Testis (tissue), 3 donors: ENCODE measurements around the gene KRTAP19-4. TPM values are rescaled to one million over a fixed set of nuclear protein-coding genes. Genes with fewer than 3 reads are reported as not detected.

Experiments
- DNase-seq: peaks from one replicate; pipeline ENCODE4 v3.0.0-alpha.2; 2019
- H3K27ac ChIP-seq, 2 donors: fragments of 200-600 bp; sonication (generic); one replicate each; pipeline ENCODE4 v1.5.1; 2019
- H3K27me3 ChIP-seq: fragments of 200-600 bp; sonication (generic); one replicate; pipeline ENCODE4 v1.5.1; 2019
- H3K36me3 ChIP-seq: fragments of 200-600 bp; sonication (generic); one replicate; pipeline ENCODE4 v1.5.1; 2017; ENCODE audit warnings: low read depth; ENCODE audit errors: missing control alignments
- H3K4me1 ChIP-seq: fragments of 200-600 bp; sonication (generic); one replicate; pipeline ENCODE4 v1.5.1; 2019
- H3K4me3 ChIP-seq, 2 donors: fragments of 200-600 bp; sonication (generic); one replicate each; pipeline ENCODE4 v1.5.1; 2017 to 2019
- H3K9me3 ChIP-seq: fragments of 200-600 bp; sonication (generic); one replicate; pipeline ENCODE4 v1.5.1; 2017
- POLR2A ChIP-seq: fragments of 450-650 bp; IDR thresholded peaks from one replicate; pipeline ENCODE4 v1.6.1; 2017; ENCODE audit warnings: antibody characterized with exemption, mild to moderate bottlenecking, moderate library complexity
- WGBS, 2 donors: methylation state at CpG; one replicate each; pipeline ENCODE4 v1.1.5; 2018; 5-methylcytosine and 5-hydroxymethylcytosine counted together
- intact Hi-C: fragments of 100-400 bp; cut with DNase I; formaldehyde crosslinking; loops from one replicate; pipeline ENCODE4 v1.15.1; 2023; ENCODE audit warnings: low total_unique reads
- polyA plus RNA-seq: library from polyadenylated mRNA; stranded (reverse); fragments of 350-450 nt; fragmentation: Illumina TruSeq; extraction: RNeasy Lipid Tissue Mini Kit (QIAGEN cat#74804); gene quantifications from one replicate; pipeline ENCODE4 v1.2.3, GENCODE V29; 2014; ENCODE audit warnings: low read depth, low replicate concordance; ENCODE audit not compliant: insufficient read depth
- small RNA-seq, 2 donors: library from RNA; depleted of rRNA; stranded (forward); fragments of <200 nt; gene quantifications; one replicate each; pipeline ENCODE3, GENCODE V24; 2016
- total RNA-seq, 2 donors: library from RNA; depleted of rRNA; stranded (reverse); fragments of >200 nt; gene quantifications; one replicate each; pipeline ENCODE4 v1.2.3, GENCODE V29; 2016
- TF ChIP-seq, protein P1 (sequence below), 3 experiments: fragments of 450-650 bp in 2 of 3; fragments of 200-600 bp in 1 of 3; sonication (generic) in 1 of 3; IDR thresholded peaks; one replicate each; pipeline ENCODE4 v1.5.1; 2016 to 2019; ENCODE audit warnings: antibody characterized with exemption in 3 of 3, mild to moderate bottlenecking in 2 of 3, moderate library complexity in 1 of 3

KRTAP19-4 gene
- total and polyA plus RNA-seq, 3 donors from 2014 or later: not detected

DNA sequence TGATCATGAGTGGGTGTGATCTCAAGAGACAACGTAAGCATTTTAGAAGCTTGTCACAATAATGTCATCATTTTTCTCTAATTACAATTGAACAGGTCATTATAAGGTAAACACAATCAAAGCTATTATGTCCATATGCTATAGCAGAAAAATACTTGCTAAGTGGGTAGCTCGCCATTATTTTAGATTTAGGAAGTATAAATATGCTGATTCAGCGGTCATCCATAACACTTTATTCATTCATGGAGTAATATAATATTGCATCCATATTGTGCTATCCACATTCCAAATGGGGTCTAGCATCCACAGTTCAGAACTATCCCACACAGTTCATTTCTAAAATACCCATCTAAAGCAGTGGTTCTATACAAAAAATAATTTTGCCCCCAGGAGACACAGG, 48.5 kb downstream of the KRTAP19-4 start:
- 90 to 92% methylated on average over 3 of the region's 3 CpGs for WGBS, 2 donors
- no peaks in the 10 kb centered on the region for H3K27me3 ChIP-seq
- H3K27ac ChIP-seq: no peak overlapping the region
- intact Hi-C loops: no loop called here
- TF ChIP-seq, protein P1, sequence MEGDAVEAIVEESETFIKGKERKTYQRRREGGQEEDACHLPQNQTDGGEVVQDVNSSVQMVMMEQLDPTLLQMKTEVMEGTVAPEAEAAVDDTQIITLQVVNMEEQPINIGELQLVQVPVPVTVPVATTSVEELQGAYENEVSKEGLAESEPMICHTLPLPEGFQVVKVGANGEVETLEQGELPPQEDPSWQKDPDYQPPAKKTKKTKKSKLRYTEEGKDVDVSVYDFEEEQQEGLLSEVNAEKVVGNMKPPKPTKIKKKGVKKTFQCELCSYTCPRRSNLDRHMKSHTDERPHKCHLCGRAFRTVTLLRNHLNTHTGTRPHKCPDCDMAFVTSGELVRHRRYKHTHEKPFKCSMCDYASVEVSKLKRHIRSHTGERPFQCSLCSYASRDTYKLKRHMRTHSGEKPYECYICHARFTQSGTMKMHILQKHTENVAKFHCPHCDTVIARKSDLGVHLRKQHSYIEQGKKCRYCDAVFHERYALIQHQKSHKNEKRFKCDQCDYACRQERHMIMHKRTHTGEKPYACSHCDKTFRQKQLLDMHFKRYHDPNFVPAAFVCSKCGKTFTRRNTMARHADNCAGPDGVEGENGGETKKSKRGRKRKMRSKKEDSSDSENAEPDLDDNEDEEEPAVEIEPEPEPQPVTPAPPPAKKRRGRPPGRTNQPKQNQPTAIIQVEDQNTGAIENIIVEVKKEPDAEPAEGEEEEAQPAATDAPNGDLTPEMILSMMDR (IDR thresholded peaks at IDR 0.05): no peak
- no peak for TF ChIP-seq POLR2A
- no peaks in the 10 kb centered on the region for H3K4me1 ChIP-seq
- no peak for DNase-seq
- no peaks in the 10 kb centered on the region for H3K9me3 ChIP-seq
- H3K36me3 ChIP-seq: no peaks in the 10 kb centered on the region
- H3K4me3 ChIP-seq: no peak overlapping the region

DNA sequence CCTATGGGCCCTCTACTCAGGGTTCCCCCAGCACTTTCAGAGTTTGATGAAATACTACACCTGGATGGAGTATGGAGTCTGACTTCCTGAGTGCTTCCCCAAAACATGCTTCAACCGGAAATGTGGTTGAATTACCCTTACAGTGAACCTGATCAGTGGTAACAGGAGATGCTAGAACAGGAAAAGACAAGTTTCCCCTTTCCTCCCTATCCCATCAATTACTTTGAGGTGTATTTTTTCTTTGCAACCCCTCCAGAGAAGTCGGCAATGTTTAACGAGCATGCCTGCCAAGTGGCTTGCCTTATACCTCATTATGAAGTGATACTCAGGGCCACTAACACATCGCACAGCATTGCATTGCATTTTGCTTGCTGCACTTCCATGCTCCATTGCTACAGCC, 49.9 kb downstream of the KRTAP19-4 start:
- intact Hi-C loops: no loop called here
- WGBS, 2 donors: 48 to 52% methylated on average over 4 of the region's 4 CpGs
- no peak for DNase-seq
- no peaks in the 10 kb centered on the region for H3K9me3 ChIP-seq
- H3K27me3 ChIP-seq: no peaks in the 10 kb centered on the region
- H3K36me3 ChIP-seq: no peaks in the 10 kb centered on the region
- no peak overlapping the region for H3K27ac ChIP-seq
- H3K4me3 ChIP-seq: no peak overlapping the region
- no peak for TF ChIP-seq POLR2A
- TF ChIP-seq, protein P1 (IDR thresholded peaks at IDR 0.05): no peak
- H3K4me1 ChIP-seq: no peaks in the 10 kb centered on the region

Small RNAs within 50 kb of the gene (small RNA-seq; reads per million reads assigned to genes)
- 0 reads per million in 2 donors for gene AP000567.1
- gene KRTAP19-10P: 0 reads per million in 2 donors
- gene KRTAP19-11P: 0 reads per million in 2 donors
- gene KRTAP19-9P: 0 reads per million in 2 donors

Other genes starting within 250 kb of the KRTAP19-4 start
- not detected for gene KRTAP24-1, start 214.2 kb downstream of the KRTAP19-4 start, total RNA-seq
- not detected for gene KRTAP24-1, start 214.2 kb downstream of the KRTAP19-4 start, polyA plus RNA-seq
- not detected for gene KRTAP25-1, start 207.7 kb downstream of the KRTAP19-4 start, total RNA-seq
- not detected for gene KRTAP25-1, start 207.7 kb downstream of the KRTAP19-4 start, polyA plus RNA-seq
- gene KRTAP26-1, start 176.8 kb downstream of the KRTAP19-4 start, total RNA-seq: under 1 TPM in 1 of 2 donors, not detected in 1; 0.37 TPM
- not detected for gene KRTAP26-1, start 176.8 kb downstream of the KRTAP19-4 start, polyA plus RNA-seq
- gene KRTAP27-1, start 159.5 kb downstream of the KRTAP19-4 start, total RNA-seq: not detected
- gene KRTAP27-1, start 159.5 kb downstream of the KRTAP19-4 start, polyA plus RNA-seq: not detected
- gene KRTAP23-1, start 148.6 kb downstream of the KRTAP19-4 start, total RNA-seq: not detected
- gene KRTAP23-1, start 148.6 kb downstream of the KRTAP19-4 start, polyA plus RNA-seq: not detected
- gene KRTAP13-2, start 124.9 kb downstream of the KRTAP19-4 start, total RNA-seq: not detected
- gene KRTAP13-2, start 124.9 kb downstream of the KRTAP19-4 start, polyA plus RNA-seq: not detected
- gene KRTAP13-1, start 101.1 kb downstream of the KRTAP19-4 start, total RNA-seq: not detected
- not detected for gene KRTAP13-1, start 101.1 kb downstream of the KRTAP19-4 start, polyA plus RNA-seq
- not detected for gene KRTAP13-3, start 71.2 kb downstream of the KRTAP19-4 start, total RNA-seq
- gene KRTAP13-3, start 71.2 kb downstream of the KRTAP19-4 start, polyA plus RNA-seq: not detected
- not detected for gene KRTAP13-4, start 66.9 kb downstream of the KRTAP19-4 start, total RNA-seq
- gene KRTAP13-4, start 66.9 kb downstream of the KRTAP19-4 start, polyA plus RNA-seq: not detected
- not detected for gene KRTAP15-1, start 56.9 kb downstream of the KRTAP19-4 start, total RNA-seq
- not detected for gene KRTAP15-1, start 56.9 kb downstream of the KRTAP19-4 start, polyA plus RNA-seq
- gene KRTAP19-1, start 16.8 kb downstream of the KRTAP19-4 start, total RNA-seq: not detected
- gene KRTAP19-1, start 16.8 kb downstream of the KRTAP19-4 start, polyA plus RNA-seq: not detected
- not detected for gene KRTAP19-2, start 9.7 kb downstream of the KRTAP19-4 start, total RNA-seq
- not detected for gene KRTAP19-2, start 9.7 kb downstream of the KRTAP19-4 start, polyA plus RNA-seq
- gene KRTAP19-3, start 5.2 kb downstream of the KRTAP19-4 start, total RNA-seq: not detected
- gene KRTAP19-3, start 5.2 kb downstream of the KRTAP19-4 start, polyA plus RNA-seq: not detected
- not detected for gene KRTAP19-5, start 5.0 kb upstream of the KRTAP19-4 start, total RNA-seq
- not detected for gene KRTAP19-5, start 5.0 kb upstream of the KRTAP19-4 start, polyA plus RNA-seq
- gene KRTAP19-6, start 44.7 kb upstream of the KRTAP19-4 start, total RNA-seq: not detected
- gene KRTAP19-6, start 44.7 kb upstream of the KRTAP19-4 start, polyA plus RNA-seq: not detected
- gene KRTAP19-7, start 64.1 kb upstream of the KRTAP19-4 start, total RNA-seq: not detected
- gene KRTAP19-7, start 64.1 kb upstream of the KRTAP19-4 start, polyA plus RNA-seq: not detected
- not detected for gene KRTAP22-2, start 93.2 kb upstream of the KRTAP19-4 start, total RNA-seq
- gene KRTAP22-2, start 93.2 kb upstream of the KRTAP19-4 start, polyA plus RNA-seq: not detected
- 1 to 10 TPM in 1 of 2 donors, under 1 TPM in 1; 0.99 to 1.3 TPM for gene KRTAP6-3, start 95.3 kb upstream of the KRTAP19-4 start, total RNA-seq
- not detected for gene KRTAP6-3, start 95.3 kb upstream of the KRTAP19-4 start, polyA plus RNA-seq
- not detected for gene KRTAP6-2, start 101.7 kb upstream of the KRTAP19-4 start, total RNA-seq
- not detected for gene KRTAP6-2, start 101.7 kb upstream of the KRTAP19-4 start, polyA plus RNA-seq
- gene KRTAP22-1, start 103.9 kb upstream of the KRTAP19-4 start, total RNA-seq: not detected
- not detected for gene KRTAP22-1, start 103.9 kb upstream of the KRTAP19-4 start, polyA plus RNA-seq
- gene KRTAP6-1, start 116.8 kb upstream of the KRTAP19-4 start, total RNA-seq: not detected
- gene KRTAP6-1, start 116.8 kb upstream of the KRTAP19-4 start, polyA plus RNA-seq: not detected
- gene KRTAP20-1, start 119.3 kb upstream of the KRTAP19-4 start, total RNA-seq: not detected
- gene KRTAP20-1, start 119.3 kb upstream of the KRTAP19-4 start, polyA plus RNA-seq: not detected
- gene KRTAP20-4, start 123.5 kb upstream of the KRTAP19-4 start, total RNA-seq: not detected
- not detected for gene KRTAP20-4, start 123.5 kb upstream of the KRTAP19-4 start, polyA plus RNA-seq
- not detected for gene KRTAP20-2, start 138.0 kb upstream of the KRTAP19-4 start, total RNA-seq
- gene KRTAP20-2, start 138.0 kb upstream of the KRTAP19-4 start, polyA plus RNA-seq: not detected
- not detected for gene KRTAP20-3, start 145.7 kb upstream of the KRTAP19-4 start, total RNA-seq
- not detected for gene KRTAP20-3, start 145.7 kb upstream of the KRTAP19-4 start, polyA plus RNA-seq
- not detected for gene KRTAP21-3, start 221.6 kb upstream of the KRTAP19-4 start, total RNA-seq
- not detected for gene KRTAP21-3, start 221.6 kb upstream of the KRTAP19-4 start, polyA plus RNA-seq